ENCODE measurements around the gene GDPD4. TPM values are rescaled to one million over a fixed set of nuclear protein-coding genes. Genes with fewer than 3 reads are reported as not detected.

Gene GDPD4
- total and polyA plus RNA-seq, 9 of the 15 experiments (the other 6 are each of a cell fraction or from before 2014, with no cell fraction given), result 0.40 TPM; not detected in 8

GRCh38 chr11:77180346-77180745 lies 121.1 kb downstream of the GDPD4 start:
- H3K9ac ChIP-seq (ENCODE audit: insufficient read depth in 1 of 2, low read depth in 2 of 2, low read length in 2 of 2), result no peak overlapping the region; a peak in 1 of 4 replicates
- in situ Hi-C loops (cut with MboI), result loop anchor here (10.0 kb wide), 1 partner anchor 136 kb away; no protein-coding TSS in a partner anchor
- no peak overlapping the region for H3K27ac ChIP-seq (ENCODE audit: extremely low read depth, low read depth, low read length)
- H3K4me1 ChIP-seq (replicated peaks in 1 of 2; ENCODE audit: control insufficient read depth in 2 of 2, insufficient read depth in 2 of 2, low read length in 2 of 2), result peaks cover 0 to 4% of the 10 kb centered on the region in 2 experiments; a peak in 1 of 5 replicates
- no peaks in the 10 kb centered on the region for H3K9me3 ChIP-seq (replicated peaks; ENCODE audit: control insufficient read depth, insufficient read depth, low read depth, low read length)
- intact Hi-C loops (cut with micrococcal nuclease), result no loop called here
- peaks cover 23 to 79% of the 10 kb centered on the region in 2 experiments; a peak in 4 of 5 replicates for H3K27me3 ChIP-seq (ENCODE audit: control insufficient read depth in 2 of 2, insufficient read depth in 2 of 2, low read length in 2 of 2)
- H3K4me3 ChIP-seq, result no peak overlapping the region
- BruUV-seq (replicated peaks), result no TSS peak
- WGBS (ENCODE audit: insufficient coverage, low coverage, missing lambda C conversion rate), result 2% methylated on average over 11 of the region's 11 CpGs
- no peaks in the 10 kb centered on the region for H3K36me3 ChIP-seq (ENCODE audit: control insufficient read depth, insufficient read depth, low read length)
- no peak overlapping the region for H2AFZ ChIP-seq (ENCODE audit: low read depth, low read length)
- no peaks in the 10 kb centered on the region for H4K20me1 ChIP-seq (replicated peaks; ENCODE audit: control insufficient read depth, insufficient read depth, low read length)
- peaks cover 2% of the 10 kb centered on the region for H3K9me1 ChIP-seq (ENCODE audit: control insufficient read depth, insufficient read depth, low read length)
- ATAC-seq, result no peak
- no peaks in the 10 kb centered on the region for H3K79me2 ChIP-seq (ENCODE audit: control insufficient read depth, insufficient read depth, low read length)
- FAIRE-seq, result no peak
- DNase-seq (ENCODE audit: extremely low read depth in 1 of 4, low spot score in 3 of 4), result no peak
- ChIA-PET CTCF (ENCODE audit: low intra/inter-chr PET ratio) (no interaction called here), POLR2A (interaction anchor here (1.0 to 1.4 kb wide), 2 partner anchors 14 to 135 kb away, joined by 3 to 4 read pairs; no protein-coding TSS in a partner anchor)
- no peak overlapping the region for H3K4me2 ChIP-seq (ENCODE audit: insufficient read depth, low read length)
- TF ChIP-seq FOXA1 (IDR thresholded peaks at IDR 0.05; ENCODE audit: borderline replicate concordance), result no peak
- no peak for TF ChIP-seq POLR2H (tag; IDR thresholded peaks at IDR 0.05; ENCODE audit: low read depth)
- no peak for TF ChIP-seq CTCFL (IDR thresholded peaks at IDR 0.05; ENCODE audit: borderline replicate concordance, insufficient read depth, low read depth, low read length, poor library complexity, severe bottlenecking)
- TF ChIP-seq ZNF655 (CRISPR knock-in tag; IDR thresholded peaks at IDR 0.05), result no peak
- no peak for TF ChIP-seq SAP30 (IDR thresholded peaks at IDR 0.05; ENCODE audit: borderline replicate concordance, insufficient read depth, low read depth, low read length, poor library complexity, severe bottlenecking)
- TF ChIP-seq ERF (CRISPR knock-in tag; IDR thresholded peaks at IDR 0.05), result no peak
- TF ChIP-seq ZNF184 (CRISPR knock-in tag; IDR thresholded peaks at IDR 0.05), result no peak
- no peak for TF ChIP-seq JUND (IDR thresholded peaks at IDR 0.05; ENCODE audit: borderline replicate concordance, low read depth, low read length)
- no peak for TF ChIP-seq JUND (tag; IDR thresholded peaks at IDR 0.05; ENCODE audit: borderline replicate concordance, low read depth, low read length)
- TF ChIP-seq DEAF1 (CRISPR knock-in tag; IDR thresholded peaks at IDR 0.05), result no peak
- TF ChIP-seq KLF1 (tag; IDR thresholded peaks at IDR 0.05), result no peak
- TF ChIP-seq ZNF134 (CRISPR knock-in tag; conservative IDR thresholded peaks at IDR 0.05), result no peak
- no peak for TF ChIP-seq KLF16 (IDR thresholded peaks at IDR 0.05)
- TF ChIP-seq CEBPZ (IDR thresholded peaks at IDR 0.05; ENCODE audit: borderline replicate concordance, low read depth, low read length), result no peak
- TF ChIP-seq BMI1 (IDR thresholded peaks at IDR 0.05; ENCODE audit: low read length), result no peak
